HUES6 (cell line): ENCODE measurements around the gene MYCT1.
"Not testable (repeated sequence)": the region's sequence is repeated elsewhere in the genome, so short reads cannot be mapped to it uniquely, and the experiment has no call there.

Experiments used
- H3K27ac ChIP-seq: 2 replicates; pipeline ENCODE4 v1.7.0; 2013; ENCODE audit warnings: low read depth, mild to moderate bottlenecking, low read length, inconsistent platforms
- H3K27me3 ChIP-seq: 2 replicates; pipeline ENCODE4 v1.6.1; 2013; ENCODE audit warnings: low read length; ENCODE audit not compliant: control insufficient read depth, insufficient read depth
- H3K36me3 ChIP-seq: 2 replicates; pipeline ENCODE4 v1.6.1; 2013; ENCODE audit warnings: low read length; ENCODE audit not compliant: control insufficient read depth, insufficient read depth
- H3K4me1 ChIP-seq: 2 replicates; pipeline ENCODE4 v1.6.1; 2013; ENCODE audit warnings: low read length; ENCODE audit not compliant: control insufficient read depth, insufficient read depth
- H3K4me3 ChIP-seq: 2 replicates; pipeline ENCODE4 v1.5.1; 2013; ENCODE audit warnings: low read depth, low read length
- H3K9ac ChIP-seq: one replicate; pipeline ENCODE4 v1.6.1; 2013; ENCODE audit warnings: mild to moderate bottlenecking, low read length
- H3K9me3 ChIP-seq: 2 replicates; pipeline ENCODE4 v1.6.1; 2013; ENCODE audit warnings: low read depth, low read length; ENCODE audit not compliant: control insufficient read depth, insufficient read depth

The MYCT1 gene, protein sequence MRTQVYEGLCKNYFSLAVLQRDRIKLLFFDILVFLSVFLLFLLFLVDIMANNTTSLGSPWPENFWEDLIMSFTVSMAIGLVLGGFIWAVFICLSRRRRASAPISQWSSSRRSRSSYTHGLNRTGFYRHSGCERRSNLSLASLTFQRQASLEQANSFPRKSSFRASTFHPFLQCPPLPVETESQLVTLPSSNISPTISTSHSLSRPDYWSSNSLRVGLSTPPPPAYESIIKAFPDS

DNA sequence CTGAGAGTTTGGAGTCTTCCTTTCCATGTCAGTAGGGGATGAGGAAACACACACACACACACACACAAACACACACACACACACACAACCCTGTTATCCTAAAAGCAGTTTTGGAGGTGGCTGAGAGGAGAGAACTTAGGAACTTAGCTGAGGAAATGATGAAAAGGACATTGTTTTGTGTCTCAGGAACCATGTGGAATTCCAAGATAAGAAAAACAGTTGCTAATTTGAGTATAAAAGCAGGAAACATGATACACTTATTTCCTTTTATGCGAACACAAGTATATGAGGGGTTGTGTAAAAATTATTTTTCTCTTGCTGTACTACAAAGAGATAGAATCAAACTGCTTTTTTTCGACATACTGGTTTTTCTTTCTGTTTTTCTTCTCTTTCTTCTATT is at the start of gene MYCT1:
Gene MYCT1, plus strand, starts transcription at position 264 of the 400 bp plus-strand sequence. Its CDS starts 6 bp downstream, at position 270.
- H3K9ac ChIP-seq, result no peak within 1 kb of the TSS
- no peaks in the 10 kb centered on the region for H3K9me3 ChIP-seq
- H3K36me3 ChIP-seq, result no peaks in the 10 kb centered on the region
- H3K4me3 ChIP-seq, result no peak within 1 kb of the TSS
- peaks cover 17% of the 10 kb centered on the region for H3K4me1 ChIP-seq
- no peak within 1 kb of the TSS for H3K27ac ChIP-seq
- H3K27me3 ChIP-seq, result no peaks in the 10 kb centered on the region

DNA sequence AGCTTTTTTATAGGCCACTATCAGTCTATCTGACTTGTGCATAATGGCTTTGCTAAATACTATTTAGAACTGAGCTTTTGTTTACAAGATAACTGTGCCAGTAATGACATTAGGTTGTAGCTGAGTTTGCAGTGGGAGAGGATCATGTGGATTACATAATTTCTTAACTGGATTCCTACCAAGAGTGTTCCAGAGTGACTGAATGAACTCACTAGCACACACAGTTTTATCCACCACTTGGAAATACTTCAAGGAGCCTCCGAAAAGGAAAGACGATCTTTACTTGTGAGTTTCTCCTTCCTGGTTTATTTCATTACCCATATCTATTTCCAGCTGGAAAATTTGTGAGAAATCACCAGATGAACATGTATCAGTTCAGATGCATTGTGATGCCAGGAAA is 49.6 kb upstream of the MYCT1 start:
- no peak overlapping the region for H3K27ac ChIP-seq
- no peaks in the 10 kb centered on the region for H3K36me3 ChIP-seq
- H3K4me3 ChIP-seq, result no peak overlapping the region
- H3K4me1 ChIP-seq, result 0 out of 2 replicates have a peak, but pooled peaks cover 4% of the 10 kb centered on the region
- no peaks in the 10 kb centered on the region for H3K27me3 ChIP-seq
- H3K9ac ChIP-seq, result no peak overlapping the region
- H3K9me3 ChIP-seq, result no peaks in the 10 kb centered on the region

DNA sequence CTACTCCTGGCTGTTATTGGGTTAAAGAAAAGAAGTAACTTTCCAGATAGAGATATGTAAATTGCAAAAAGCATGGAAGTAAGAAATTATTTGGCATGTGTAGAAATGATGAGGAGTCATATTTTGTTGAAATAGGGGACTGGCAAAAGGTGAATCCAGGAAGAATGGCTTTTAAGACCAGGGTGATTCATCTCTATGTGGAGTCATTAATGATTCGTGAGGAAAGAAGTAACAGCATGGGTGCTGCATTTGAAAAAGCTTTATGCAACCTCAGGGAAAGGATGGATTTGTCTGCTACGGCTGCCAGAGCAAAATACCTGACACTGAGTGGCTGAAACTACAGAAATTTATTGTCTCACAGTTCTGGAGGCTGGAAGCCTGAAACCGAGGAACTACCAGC is 45.7 kb upstream of the MYCT1 start:
- Histone ChIP-seq H3K27me3 (no peaks in the 10 kb centered on the region), H3K9me3 (no peaks in the 10 kb centered on the region), H3K4me3 (no peak overlapping the region), H3K4me1 (no peaks in the 10 kb centered on the region), H3K9ac (no peak overlapping the region), H3K27ac (no peak overlapping the region), H3K36me3 (no peaks in the 10 kb centered on the region)

DNA sequence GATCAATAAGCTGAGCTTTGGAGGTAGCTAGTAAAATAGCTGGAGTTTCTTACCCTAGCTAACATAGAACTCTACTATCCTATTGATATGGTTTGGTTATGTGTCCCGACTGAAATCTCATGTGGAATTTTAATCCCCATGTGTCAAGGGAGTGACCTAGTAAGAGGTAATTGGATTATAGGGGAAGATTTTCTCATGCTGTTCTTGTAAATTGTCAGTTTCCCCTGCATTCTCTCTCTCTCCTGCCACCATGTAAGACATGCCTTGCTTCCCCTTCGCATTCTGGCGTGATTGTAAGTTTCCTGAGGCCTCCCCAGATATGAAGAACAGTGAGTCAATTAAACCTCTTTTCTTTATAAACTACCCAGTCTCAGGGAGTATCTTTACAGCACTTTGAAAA is 35.9 kb upstream of the MYCT1 start:
- Histone ChIP-seq H3K27ac (no peak overlapping the region), H3K27me3 (no peaks in the 10 kb centered on the region), H3K4me1 (no peaks in the 10 kb centered on the region), H3K36me3 (no peaks in the 10 kb centered on the region), H3K4me3 (no peak overlapping the region), H3K9me3 (no peaks in the 10 kb centered on the region), H3K9ac (no peak overlapping the region)

DNA sequence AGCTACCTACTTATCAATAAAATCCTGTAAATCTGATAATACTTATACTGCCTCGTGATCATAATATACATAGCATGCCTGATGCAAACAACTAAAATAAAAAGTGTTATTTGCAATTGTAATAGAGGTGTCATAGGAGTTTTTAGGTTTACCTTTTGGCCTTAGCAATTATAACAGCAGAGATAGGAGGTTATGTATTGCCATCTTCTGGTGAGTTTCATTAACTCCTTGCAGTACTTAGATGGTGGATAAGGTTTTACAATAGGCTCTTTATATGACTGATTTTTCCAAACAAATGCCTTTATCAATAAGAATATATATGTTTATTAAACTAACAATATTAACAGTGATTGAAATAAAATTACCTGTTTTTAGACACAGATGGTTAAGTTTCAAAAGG is 27.8 kb upstream of the MYCT1 start:
- H3K36me3 ChIP-seq, result no peaks in the 10 kb centered on the region
- no peak overlapping the region for H3K9ac ChIP-seq
- no peak overlapping the region for H3K27ac ChIP-seq
- no peaks in the 10 kb centered on the region for H3K4me1 ChIP-seq
- no peak overlapping the region for H3K4me3 ChIP-seq
- H3K27me3 ChIP-seq, result no peaks in the 10 kb centered on the region
- no peaks in the 10 kb centered on the region for H3K9me3 ChIP-seq

DNA sequence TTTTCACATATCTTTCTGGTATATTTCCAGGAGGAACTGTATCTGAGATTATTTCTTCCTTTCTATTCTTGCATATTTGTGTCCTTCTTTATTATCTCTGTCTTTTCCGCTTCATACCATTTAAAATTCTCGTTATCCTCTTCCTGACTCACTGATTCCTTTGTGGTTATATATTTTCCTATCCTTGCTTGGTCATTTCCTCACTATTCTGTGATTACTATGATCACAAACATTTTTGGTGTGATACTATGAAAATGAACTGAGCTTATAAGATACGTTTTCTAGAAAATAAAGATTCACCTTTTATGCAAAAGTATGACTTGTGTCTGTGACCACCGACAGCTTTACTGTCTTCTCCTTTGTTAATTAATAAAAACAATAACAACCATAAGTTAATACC is 26.5 kb upstream of the MYCT1 start:
- no peak overlapping the region for H3K4me3 ChIP-seq
- no peak overlapping the region for H3K27ac ChIP-seq
- H3K9me3 ChIP-seq, result no peaks in the 10 kb centered on the region
- no peak overlapping the region for H3K9ac ChIP-seq
- H3K4me1 ChIP-seq, result no peaks in the 10 kb centered on the region
- H3K27me3 ChIP-seq, result no peaks in the 10 kb centered on the region
- no peaks in the 10 kb centered on the region for H3K36me3 ChIP-seq

DNA sequence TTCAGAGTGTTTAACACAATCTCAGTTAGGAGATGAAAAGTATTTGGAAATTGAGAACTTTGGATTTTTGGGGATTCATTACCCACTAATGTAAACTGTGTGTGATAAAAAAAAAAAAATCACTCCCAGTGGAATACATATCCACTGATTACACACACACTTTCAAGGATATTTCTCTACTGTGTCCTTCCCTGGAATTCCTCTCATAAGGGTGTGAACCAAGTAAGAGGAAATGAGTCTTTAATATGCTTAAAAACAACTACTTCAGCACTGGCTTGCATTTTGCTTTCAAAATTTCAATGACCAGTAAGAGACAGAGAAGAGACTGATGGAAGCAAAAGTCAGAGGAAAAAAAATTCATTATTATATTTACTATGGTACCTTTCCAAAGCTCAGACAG is 24.5 kb upstream of the MYCT1 start:
- Histone ChIP-seq H3K27ac (no peak overlapping the region), H3K4me1 (no peaks in the 10 kb centered on the region), H3K4me3 (no peak overlapping the region), H3K27me3 (no peaks in the 10 kb centered on the region), H3K9ac (no peak overlapping the region), H3K9me3 (no peaks in the 10 kb centered on the region; the same call in 1 of the 2 replicates), H3K36me3 (no peaks in the 10 kb centered on the region)

DNA sequence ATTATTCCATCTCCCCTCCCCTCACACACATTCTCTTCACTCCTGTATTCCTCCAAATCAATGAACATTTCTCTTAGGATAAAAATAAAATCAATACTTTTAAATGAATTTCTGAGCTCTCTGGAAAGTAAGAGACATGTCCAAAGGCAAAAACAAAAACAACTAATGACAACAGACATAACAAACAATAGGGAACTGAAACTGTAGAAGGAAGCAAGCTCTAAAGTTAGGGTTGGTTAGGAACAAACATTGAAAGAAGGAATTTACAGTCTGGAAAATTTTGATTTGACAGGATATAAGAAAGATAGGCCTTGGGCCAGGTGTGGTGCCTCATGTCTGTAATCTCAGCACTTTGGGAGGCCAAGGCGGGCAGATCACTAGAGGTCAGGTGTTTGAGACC is 17.5 kb upstream of the MYCT1 start:
- Histone ChIP-seq H3K27me3 (no peaks in the 10 kb centered on the region), H3K9me3 (peaks cover 2% of the 10 kb centered on the region; the same call in 1 of the 2 replicates), H3K4me3 (no peak overlapping the region), H3K27ac (0 out of 2 replicates have a peak overlapping the region, but pooled peaks have one; percentile 13), H3K4me1 (peaks cover 35% of the 10 kb centered on the region), H3K9ac (no peak overlapping the region), H3K36me3 (no peaks in the 10 kb centered on the region)

DNA sequence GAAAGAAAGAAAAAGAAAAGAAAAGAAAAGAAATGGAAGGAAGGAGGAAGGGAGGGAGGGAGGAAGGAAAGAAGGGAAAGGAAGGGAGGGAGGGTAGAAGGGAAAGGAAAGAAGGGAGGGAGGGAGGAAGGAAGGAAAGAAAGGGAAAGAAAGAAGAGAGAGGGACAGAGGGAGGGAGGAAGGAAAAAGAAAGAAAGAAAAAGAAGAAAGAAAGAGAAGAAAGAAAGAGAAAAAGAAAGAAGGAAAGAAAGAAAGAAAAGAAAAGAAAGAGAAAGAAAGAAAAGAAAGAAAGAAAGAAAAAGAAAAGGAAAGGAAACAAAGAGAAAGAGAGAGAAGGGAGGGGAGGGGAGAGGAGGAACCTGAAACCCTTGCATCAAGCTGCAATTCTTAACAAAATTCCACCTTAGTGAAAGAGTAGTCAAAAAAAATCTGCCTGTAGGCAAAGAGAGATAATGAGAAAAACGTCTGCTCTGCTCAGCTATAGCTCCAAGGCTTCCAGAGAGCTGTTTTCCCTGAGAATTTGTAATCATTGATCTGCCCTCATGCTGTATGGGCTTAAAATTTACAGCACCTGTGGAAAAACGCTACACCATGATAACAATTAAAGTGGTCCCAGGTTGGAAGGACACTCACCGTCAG is 16.7 kb upstream of the MYCT1 start:
- no peaks in the 10 kb centered on the region for H3K27me3 ChIP-seq
- H3K36me3 ChIP-seq, result no peaks in the 10 kb centered on the region
- no peak overlapping the region for H3K4me3 ChIP-seq
- peaks cover 2% of the 10 kb centered on the region; the same call in 1 of the 2 replicates for H3K9me3 ChIP-seq
- peak overlapping the region; percentile 36 for H3K9ac ChIP-seq
- H3K4me1 ChIP-seq, result peaks cover 35% of the 10 kb centered on the region
- H3K27ac ChIP-seq, result peak overlapping the region; percentile 13; the same call in 1 of the 2 replicates

DNA sequence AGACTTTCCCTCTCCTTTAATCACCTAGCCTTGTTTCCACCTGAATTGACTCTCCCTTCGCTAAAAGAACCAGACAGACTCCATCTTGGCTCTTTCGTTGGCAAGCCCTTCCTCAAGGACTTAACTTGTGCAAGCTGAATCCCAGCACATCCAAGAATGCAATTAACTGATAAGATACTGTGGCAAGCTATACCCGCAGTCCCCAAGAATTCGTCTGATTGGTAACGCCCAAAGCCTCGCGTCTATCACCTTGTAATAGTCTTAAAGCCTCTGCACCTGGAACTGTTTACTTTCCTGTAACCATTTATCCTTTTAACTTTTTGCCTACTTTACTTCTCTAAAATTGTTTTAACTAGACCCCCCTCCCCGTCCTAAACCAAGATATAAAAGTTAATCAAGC is 15.6 kb upstream of the MYCT1 start:
- H3K4me3 ChIP-seq, result no peak overlapping the region
- peak overlapping the region; percentile 73; the same call in 1 of the 2 replicates for H3K27ac ChIP-seq
- H3K4me1 ChIP-seq, result peaks cover 35% of the 10 kb centered on the region
- H3K9ac ChIP-seq, result peak overlapping the region; percentile 23
- peaks cover 2% of the 10 kb centered on the region; the same call in 1 of the 2 replicates for H3K9me3 ChIP-seq
- no peaks in the 10 kb centered on the region for H3K27me3 ChIP-seq
- no peaks in the 10 kb centered on the region; the same call in 1 of the 2 replicates for H3K36me3 ChIP-seq

DNA sequence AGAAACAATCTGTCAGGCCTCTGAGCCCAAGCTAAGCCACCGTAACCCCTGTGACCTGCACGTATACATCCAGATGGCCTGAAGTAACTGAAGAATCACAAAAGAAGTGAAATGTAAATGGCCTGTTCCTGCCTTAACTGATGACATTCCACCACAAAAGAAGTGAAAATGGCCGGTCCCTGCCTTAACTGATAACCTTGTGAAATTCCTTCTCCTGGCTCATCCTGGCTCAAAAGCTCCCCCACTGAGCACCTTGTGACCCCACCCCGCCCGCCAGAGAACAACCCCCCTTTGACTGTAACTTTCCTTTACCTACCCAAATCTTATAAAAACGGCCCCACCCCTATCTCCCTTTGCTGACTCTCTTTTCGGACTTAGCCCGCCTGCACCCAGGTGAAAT is 14.8 kb upstream of the MYCT1 start:
- Histone ChIP-seq H3K27ac (peak overlapping the region; percentile 78), H3K4me3 (peak overlapping the region; percentile 35; the same call in 1 of the 2 replicates), H3K9ac (peak overlapping the region; percentile 23), H3K4me1 (peaks cover 35% of the 10 kb centered on the region)
- not testable (repeated sequence) for H3K36me3 ChIP-seq, H3K9me3 ChIP-seq, H3K27me3 ChIP-seq
